Measurements from ENCODE around the gene CRHR1. TPM values are rescaled to one million over a fixed set of nuclear protein-coding genes. Genes with fewer than 3 reads are reported as not detected.

Gene CRHR1
- polyA plus RNA-seq, 2 of the 4 experiments (the other 2 are of a cell fraction) = 0.09 to 0.12 TPM

GRCh38 chr17:45846646-45847045, 62.5 kb downstream of the CRHR1 start:
- H3K9me3 ChIP-seq = no peaks in the 10 kb centered on the region
- 38% methylated on average over 8 of the region's 9 CpGs for WGBS (ENCODE audit: missing lambda C conversion rate)
- DNase-seq (ENCODE audit: low read depth in 1 of 2, low spot score in 1 of 2) = no peak
- no peak overlapping the region for H3K27ac ChIP-seq
- no peaks in the 10 kb centered on the region for H3K4me1 ChIP-seq
- no peak for ATAC-seq
- H3K4me2 ChIP-seq = no peak overlapping the region
- POLR2A ChIA-PET = no interaction called here
- no peak overlapping the region for H3K4me3 ChIP-seq
- TF ChIP-seq KDM5A (IDR thresholded peaks at IDR 0.05) (no peak), POLR2A (IDR thresholded peaks at IDR 0.05; ENCODE audit: low read length) (no peak), CHD4 (IDR thresholded peaks at IDR 0.05; ENCODE audit: borderline replicate concordance) (no peak)
- FAIRE-seq = no peak
- CTCF ChIA-PET = interaction anchor here (1.1 to 14.4 kb wide), 7 partner anchors 12 to 207 kb away, joined by 3 to 225 read pairs (median 4); partner anchors contain the start of gene CRHR1

- Histone ChIP-seq H3K4me1 (no peaks in the 10 kb centered on the region), H3K9me3 (no peaks in the 10 kb centered on the region), H3K4me3 (no peak overlapping the region), H3K4me2 (no peak overlapping the region), H3K27ac (no peak overlapping the region)
- FAIRE-seq (no peak), ATAC-seq (no peak), DNase-seq (ENCODE audit: low read depth in 1 of 2, low spot score in 1 of 2) (no peak)
- TF ChIP-seq PBX3 (IDR thresholded peaks at IDR 0.05) (no peak), JUNB (IDR thresholded peaks at IDR 0.05) (no peak), FOSB (CRISPR knock-in tag; IDR thresholded peaks at IDR 0.05) (no peak), CHD4 (IDR thresholded peaks at IDR 0.05; ENCODE audit: borderline replicate concordance) (no peak), ZC3H11A (IDR thresholded peaks at IDR 0.05) (no peak), RAD21 (conservative IDR thresholded peaks at IDR 0.05 in 1 of 2, IDR thresholded peaks at IDR 0.05 in 1 of 2) (no peak), HOXA7 (CRISPR knock-in tag; IDR thresholded peaks at IDR 0.05) (no peak), EHF (CRISPR knock-in tag; IDR thresholded peaks at IDR 0.05) (no peak), NFE2L2 (conservative IDR thresholded peaks at IDR 0.05; ENCODE audit: low read length) (no peak), ZNF302 (CRISPR knock-in tag; IDR thresholded peaks at IDR 0.05) (no peak), CHD2 (IDR thresholded peaks at IDR 0.05; ENCODE audit: low read length, partially characterized antibody) (no peak), FOSL2 (IDR thresholded peaks at IDR 0.05) (no peak), FOSL2 (CRISPR knock-in tag; IDR thresholded peaks at IDR 0.05) (no peak), PHF8 (IDR thresholded peaks at IDR 0.05; ENCODE audit: borderline replicate concordance, low read depth) (no peak), ELK1 (IDR thresholded peaks at IDR 0.05; ENCODE audit: low read depth, low read length) (no peak), JUN (IDR thresholded peaks at IDR 0.05) (no peak), MYC (IDR thresholded peaks at IDR 0.05; ENCODE audit: borderline replicate concordance, low read length) (no peak), SMC3 (IDR thresholded peaks at IDR 0.05) (no peak)
- WGBS (ENCODE audit: missing lambda C conversion rate) = 60% methylated on average over 4 of the region's 4 CpGs
- ChIA-PET POLR2A (no interaction called here), CTCF (interaction anchor here (1.1 to 14.4 kb wide), 7 partner anchors 12 to 208 kb away, joined by 3 to 225 read pairs (median 4); partner anchors contain the start of gene CRHR1)
These were observed 63.0 kb downstream of the CRHR1 start for GRCh38 chr17:45847101-45847500.

- Histone ChIP-seq H3K9me3 (no peaks in the 10 kb centered on the region), H3K4me3 (no peak overlapping the region), H3K4me1 (0 out of 3 replicates have a peak, but pooled peaks cover 2% of the 10 kb centered on the region), H3K4me2 (no peak overlapping the region), H3K27ac (no peak overlapping the region)
- no peak for ATAC-seq
- DNase-seq (ENCODE audit: low read depth in 1 of 2, low spot score in 1 of 2) = no peak
- CTCF ChIA-PET = interaction anchor here (1.1 to 14.4 kb wide), 4 partner anchors 13 to 209 kb away, joined by 3 to 225 read pairs (median 70); no protein-coding TSS in a partner anchor
- POLR2A ChIA-PET = no interaction called here
- WGBS (ENCODE audit: missing lambda C conversion rate) = 33% methylated on average over 5 of the region's 5 CpGs
- no peak for FAIRE-seq
- TF ChIP-seq TP53 (CRISPR knock-in tag; IDR thresholded peaks at IDR 0.05) (no peak), EP300 (IDR thresholded peaks at IDR 0.05) (no peak), EHF (CRISPR knock-in tag; IDR thresholded peaks at IDR 0.05) (no peak), CEBPB (IDR thresholded peaks at IDR 0.05) (no peak), ZFP36 (IDR thresholded peaks at IDR 0.05; ENCODE audit: borderline replicate concordance, partially characterized antibody) (peak; percentile 53), POLR2A (IDR thresholded peaks at IDR 0.05; ENCODE audit: low read length) (no peak), RARB (CRISPR knock-in tag; IDR thresholded peaks at IDR 0.05) (no peak), PBX3 (IDR thresholded peaks at IDR 0.05) (no peak), MAZ (IDR thresholded peaks at IDR 0.05; ENCODE audit: borderline replicate concordance, low read depth, low read length) (no peak)
These were observed 63.6 kb downstream of the CRHR1 start for GRCh38 chr17:45847747-45848146.
